Body of pancreas (tissue), 4 donors: Measurements from ENCODE around the gene ADGRA1. TPM values are rescaled to one million over a fixed set of nuclear protein-coding genes. Genes with fewer than 3 reads are reported as not detected.

Experiments used
- ATAC-seq: fragments of 150-250 bp; one replicate; pipeline ENCODE4 v1.9.1; 2016
- DNase-seq, 4 donors: peaks; one replicate each; pipeline ENCODE4 v3.0.0-alpha.2; 2019
- H3K27ac ChIP-seq, 4 donors: fragments of 200-600 bp; sonication (generic); 1 replicate in 3 of 4; 2 replicates in 1 of 4; pipeline versions ENCODE4 v1.5.1 to v1.6.1; 2016 to 2019; ENCODE audit warnings: mild to moderate bottlenecking in 1 of 4, mixed read lengths in 1 of 4, moderate library complexity in 1 of 4
- H3K27me3 ChIP-seq, 2 donors: fragments of 200-600 bp; sonication (generic); one replicate each; pipeline ENCODE4 v1.6.0; 2016; ENCODE audit warnings: mild to moderate bottlenecking in 1 of 2
- H3K36me3 ChIP-seq, 2 donors: fragments of 200-600 bp; sonication (generic); replicated peaks in 1 of 2; 2 replicates each; pipeline ENCODE4 v1.5.1; 2016; ENCODE audit warnings: low read depth in 2 of 2; ENCODE audit not compliant: insufficient read depth in 1 of 2
- H3K4me1 ChIP-seq: fragments of 200-600 bp; sonication (generic); one replicate; pipeline ENCODE4 v1.6.0; 2016
- H3K4me3 ChIP-seq, 2 donors: fragments of 200-600 bp; sonication (generic); 1 replicate in 1 of 2; 2 replicates in 1 of 2; pipeline ENCODE4 v1.5.1; 2016 to 2019
- H3K9me3 ChIP-seq, 3 donors: fragments of 200-600 bp; sonication (generic); 1 replicate in 2 of 3; 2 replicates in 1 of 3; pipeline ENCODE4 v1.5.1; 2016
- POLR2A ChIP-seq, 3 donors: fragments of 450-650 bp; IDR thresholded peaks; one replicate each; pipeline ENCODE4 v1.6.1; 2016; ENCODE audit warnings: antibody characterized with exemption in 3 of 3, mild to moderate bottlenecking in 2 of 3
- WGBS, 2 donors: methylation state at CpG; one replicate each; pipeline ENCODE4 v1.1.5; 2017; 5-methylcytosine and 5-hydroxymethylcytosine counted together
- intact Hi-C: fragments of 100-400 bp; cut with DNase I; formaldehyde crosslinking; loops from one replicate; pipeline ENCODE4 v1.15.1; 2023
- total RNA-seq, 2 donors: library from RNA; depleted of rRNA; stranded (reverse); fragments of >200 nt; gene quantifications; one replicate each; pipeline ENCODE4 v1.1.0, GENCODE V29; 2016
- TF ChIP-seq, protein P1 (sequence below), 7 experiments: fragments of 450-650 bp in 4 of 7; fragments of 200-600 bp in 3 of 7; sonication (generic) in 3 of 7; IDR thresholded peaks; one replicate each; pipeline ENCODE4 v1.5.1; 2016 to 2019; ENCODE audit warnings: antibody characterized with exemption in 7 of 7

Gene ADGRA1
- total RNA-seq, 2 donors from 2014 or later = under 0.01 TPM; not detected in 1

DNA sequence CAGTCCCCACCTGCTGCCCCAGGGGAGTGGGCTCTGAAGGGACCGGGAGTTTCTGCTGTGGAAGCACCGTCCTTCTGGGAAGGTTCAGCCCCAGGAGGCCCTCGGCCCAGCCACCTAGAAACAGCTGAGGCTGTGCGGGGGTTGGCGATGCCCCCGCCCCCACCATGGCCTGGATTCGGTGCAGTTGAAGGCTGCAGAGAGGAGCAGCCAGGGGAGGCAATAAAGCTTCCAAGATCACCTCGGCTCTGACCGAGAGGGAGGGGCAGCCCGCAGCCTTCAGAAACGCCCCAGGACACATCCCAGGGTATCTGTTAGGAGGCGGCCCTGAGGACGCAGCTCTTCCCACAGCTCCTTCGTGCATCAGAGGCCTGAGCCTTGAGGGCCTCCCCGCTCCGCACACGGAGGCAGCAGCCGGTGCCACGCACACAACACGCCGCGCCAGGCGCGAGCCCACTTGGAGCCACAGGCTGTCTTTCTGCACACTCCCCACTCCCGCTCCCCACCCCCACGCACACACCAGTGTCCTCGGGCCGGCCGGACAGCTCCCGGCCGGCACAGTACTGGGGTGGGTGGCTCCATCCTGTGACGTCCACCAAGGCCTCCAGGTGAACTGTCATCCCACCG lies 73.9 kb downstream of the ADGRA1 start:
- 49 to 59% methylated on average over 11 to 31 of the region's 33 CpGs for WGBS, 2 donors
- no peaks in the 10 kb centered on the region for H3K9me3 ChIP-seq
- ATAC-seq = no peak
- TF ChIP-seq POLR2A (IDR thresholded peaks at IDR 0.05) = no peak
- TF ChIP-seq, protein P1, sequence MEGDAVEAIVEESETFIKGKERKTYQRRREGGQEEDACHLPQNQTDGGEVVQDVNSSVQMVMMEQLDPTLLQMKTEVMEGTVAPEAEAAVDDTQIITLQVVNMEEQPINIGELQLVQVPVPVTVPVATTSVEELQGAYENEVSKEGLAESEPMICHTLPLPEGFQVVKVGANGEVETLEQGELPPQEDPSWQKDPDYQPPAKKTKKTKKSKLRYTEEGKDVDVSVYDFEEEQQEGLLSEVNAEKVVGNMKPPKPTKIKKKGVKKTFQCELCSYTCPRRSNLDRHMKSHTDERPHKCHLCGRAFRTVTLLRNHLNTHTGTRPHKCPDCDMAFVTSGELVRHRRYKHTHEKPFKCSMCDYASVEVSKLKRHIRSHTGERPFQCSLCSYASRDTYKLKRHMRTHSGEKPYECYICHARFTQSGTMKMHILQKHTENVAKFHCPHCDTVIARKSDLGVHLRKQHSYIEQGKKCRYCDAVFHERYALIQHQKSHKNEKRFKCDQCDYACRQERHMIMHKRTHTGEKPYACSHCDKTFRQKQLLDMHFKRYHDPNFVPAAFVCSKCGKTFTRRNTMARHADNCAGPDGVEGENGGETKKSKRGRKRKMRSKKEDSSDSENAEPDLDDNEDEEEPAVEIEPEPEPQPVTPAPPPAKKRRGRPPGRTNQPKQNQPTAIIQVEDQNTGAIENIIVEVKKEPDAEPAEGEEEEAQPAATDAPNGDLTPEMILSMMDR (IDR thresholded peaks at IDR 0.05) = no peak
- H3K36me3 ChIP-seq = no peaks in the 10 kb centered on the region
- peaks cover 13% of the 10 kb centered on the region for H3K4me1 ChIP-seq
- DNase-seq = no peak
- H3K27me3 ChIP-seq = peaks cover 0 to 11% of the 10 kb centered on the region in 2 donors
- intact Hi-C loops = no loop called here
- no peak overlapping the region for H3K4me3 ChIP-seq
- no peak overlapping the region for H3K27ac ChIP-seq

DNA sequence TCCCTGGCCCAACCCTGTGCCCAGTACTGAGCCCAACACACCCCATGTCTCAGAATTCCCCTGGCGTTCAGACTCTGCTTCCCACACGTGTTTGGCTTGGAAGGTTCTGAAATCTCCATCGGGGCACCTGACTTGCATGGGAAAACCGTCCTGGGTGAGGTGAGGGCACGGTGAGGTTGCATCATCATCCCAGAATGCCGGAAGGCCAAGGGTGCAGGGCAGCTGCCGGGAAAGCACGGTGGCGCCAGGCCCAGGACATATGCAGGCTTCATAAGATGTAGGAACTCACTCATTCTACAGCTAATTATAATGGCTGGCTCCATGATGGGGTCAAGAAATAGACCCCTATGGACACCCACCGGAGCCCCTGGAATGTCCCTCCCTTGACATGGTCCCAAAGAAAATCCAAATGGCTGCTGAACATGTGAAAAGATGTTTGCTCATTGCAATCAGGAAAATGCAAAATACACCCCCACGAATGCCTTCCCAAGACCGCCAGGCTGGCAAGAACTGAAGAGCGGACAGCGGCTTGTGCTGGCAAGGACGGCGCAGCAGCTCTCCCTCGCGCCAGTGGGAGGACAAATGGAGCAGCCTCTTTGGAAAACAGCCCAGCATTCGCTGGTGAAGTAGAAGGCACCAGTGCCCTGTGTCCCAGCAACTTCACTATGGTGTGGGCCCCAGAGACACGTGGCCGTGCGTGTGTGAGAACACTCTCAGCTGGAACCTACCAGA lies 74.6 kb downstream of the ADGRA1 start:
- no peak for ATAC-seq
- H3K36me3 ChIP-seq = no peaks in the 10 kb centered on the region
- H3K4me3 ChIP-seq = no peak overlapping the region
- DNase-seq = no peak
- intact Hi-C loops = no loop called here
- peaks cover 13% of the 10 kb centered on the region for H3K4me1 ChIP-seq
- no peaks in the 10 kb centered on the region for H3K9me3 ChIP-seq
- no peak overlapping the region for H3K27ac ChIP-seq
- peaks cover 0 to 11% of the 10 kb centered on the region in 2 donors for H3K27me3 ChIP-seq
- TF ChIP-seq POLR2A (IDR thresholded peaks at IDR 0.05) = no peak
- TF ChIP-seq, protein P1 (IDR thresholded peaks at IDR 0.05) = no peak
- 72 to 73% methylated on average over 18 to 22 of the region's 22 CpGs for WGBS, 2 donors

DNA sequence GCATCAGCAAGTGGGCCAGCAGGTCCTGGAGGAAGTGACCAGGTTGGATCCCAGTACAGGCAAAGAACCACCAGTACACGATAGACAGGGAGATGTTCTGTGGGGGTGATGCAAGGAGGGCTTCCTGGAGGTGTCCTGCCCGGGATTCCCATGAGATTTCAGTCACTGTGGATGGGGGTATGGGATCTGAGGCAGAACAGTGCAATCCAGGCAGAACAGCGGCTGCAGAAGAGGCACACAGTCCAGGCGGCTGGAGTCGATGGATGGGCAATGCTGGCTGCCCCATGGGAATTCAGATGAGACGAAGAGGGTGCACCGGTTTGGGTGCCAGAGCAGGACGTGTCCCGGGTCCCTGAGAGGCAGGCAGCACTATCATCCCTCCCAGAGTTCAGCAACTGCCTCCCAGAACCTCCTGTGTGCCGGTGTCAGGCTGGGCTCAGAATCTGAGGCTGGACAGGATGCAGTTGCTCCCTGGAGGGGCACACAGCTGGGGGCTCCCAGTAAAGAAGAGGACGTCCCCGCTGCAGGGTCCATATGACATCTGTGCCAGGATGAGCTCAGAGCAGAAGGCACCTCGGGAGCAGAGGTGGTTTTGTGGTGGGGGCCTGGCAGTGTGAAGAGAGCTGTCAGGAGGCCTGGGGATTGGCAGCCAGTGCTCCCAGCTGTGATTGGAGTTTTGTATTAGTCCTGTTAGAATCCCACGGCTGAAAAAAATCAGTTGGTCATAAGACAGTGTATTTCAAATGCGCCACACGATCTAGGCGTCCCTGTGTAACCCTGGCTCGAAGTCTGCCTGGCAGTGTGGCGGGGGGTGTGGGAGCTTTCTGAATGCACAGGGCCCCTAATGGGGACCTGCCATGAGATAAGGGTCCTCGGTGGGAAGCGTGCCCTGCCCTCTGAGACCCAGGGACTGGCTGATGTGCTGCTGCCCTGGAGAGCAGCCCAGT lies 75.5 kb downstream of the ADGRA1 start:
- H3K27me3 ChIP-seq = peaks cover 0 to 11% of the 10 kb centered on the region in 2 donors
- no peak overlapping the region for H3K27ac ChIP-seq
- WGBS, 2 donors = 64% methylated on average over 20 to 21 of the region's 21 CpGs
- no peak for ATAC-seq
- H3K4me3 ChIP-seq = no peak overlapping the region
- no peak for TF ChIP-seq POLR2A (IDR thresholded peaks at IDR 0.05)
- TF ChIP-seq, protein P1 (IDR thresholded peaks at IDR 0.05) = no peak
- H3K36me3 ChIP-seq = no peaks in the 10 kb centered on the region
- no peaks in the 10 kb centered on the region for H3K9me3 ChIP-seq
- H3K4me1 ChIP-seq = peaks cover 13% of the 10 kb centered on the region
- intact Hi-C loops = no loop called here
- no peak for DNase-seq

DNA sequence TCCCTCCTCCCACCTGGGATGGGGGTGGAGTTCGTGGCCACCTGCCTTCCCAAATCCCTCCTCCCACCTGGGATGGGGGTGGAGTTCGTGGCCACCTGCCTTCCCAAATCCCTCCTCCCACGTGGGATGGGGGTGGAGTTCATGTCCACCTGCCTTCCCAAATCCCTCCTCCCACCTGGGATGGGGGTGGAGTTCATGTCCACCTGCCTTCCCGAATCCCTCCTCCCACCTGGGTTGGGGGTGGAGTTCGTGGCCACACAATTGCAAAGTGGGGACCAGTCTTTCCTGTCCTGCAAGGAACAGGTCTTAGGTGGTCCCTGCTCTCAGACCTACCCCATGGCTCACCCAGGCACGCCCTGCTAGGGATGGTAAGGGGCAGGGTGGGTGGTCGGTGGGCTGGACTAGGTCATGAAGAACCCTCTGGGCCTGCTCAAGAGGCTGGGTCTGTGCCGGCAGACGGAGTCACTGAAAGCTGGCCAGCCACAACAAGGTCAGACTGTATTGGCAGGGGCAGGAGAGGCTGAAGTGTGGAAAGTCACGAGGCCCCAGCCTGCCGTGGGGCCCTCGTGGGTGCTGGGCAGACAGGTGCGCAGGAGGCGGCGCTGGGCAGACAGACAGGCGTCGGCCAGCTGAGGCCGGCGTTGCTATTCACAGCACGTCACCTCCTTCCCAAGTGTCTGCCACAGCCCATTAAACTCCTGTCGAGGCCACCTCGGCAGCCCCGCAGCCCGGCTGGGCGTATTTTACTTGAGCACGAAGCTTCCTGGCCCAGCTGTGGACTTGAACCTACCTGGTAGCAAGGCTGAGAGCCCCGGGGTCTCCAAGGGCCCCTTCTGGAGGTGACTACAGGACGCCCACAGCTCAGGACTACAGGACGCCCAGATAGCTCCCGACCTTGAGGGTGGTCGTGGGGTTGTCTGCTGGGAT lies 76.4 kb downstream of the ADGRA1 start:
- ATAC-seq = no peak
- Histone ChIP-seq H3K4me3 (no peak overlapping the region), H3K9me3 (no peaks in the 10 kb centered on the region), H3K36me3 (no peaks in the 10 kb centered on the region), H3K27ac (no peak overlapping the region), H3K4me1 (peaks cover 13% of the 10 kb centered on the region), H3K27me3 (peaks cover 0 to 11% of the 10 kb centered on the region in 2 donors)
- TF ChIP-seq, protein P1 (IDR thresholded peaks at IDR 0.05) = no peak
- no peak for TF ChIP-seq POLR2A (IDR thresholded peaks at IDR 0.05)
- WGBS, 2 donors = 56 to 82% methylated on average over 6 to 30 of the region's 31 CpGs
- no peak for DNase-seq
- intact Hi-C loops = no loop called here
